ENCODE results near the gene MTUS2.

Gene MTUS2

DNA sequence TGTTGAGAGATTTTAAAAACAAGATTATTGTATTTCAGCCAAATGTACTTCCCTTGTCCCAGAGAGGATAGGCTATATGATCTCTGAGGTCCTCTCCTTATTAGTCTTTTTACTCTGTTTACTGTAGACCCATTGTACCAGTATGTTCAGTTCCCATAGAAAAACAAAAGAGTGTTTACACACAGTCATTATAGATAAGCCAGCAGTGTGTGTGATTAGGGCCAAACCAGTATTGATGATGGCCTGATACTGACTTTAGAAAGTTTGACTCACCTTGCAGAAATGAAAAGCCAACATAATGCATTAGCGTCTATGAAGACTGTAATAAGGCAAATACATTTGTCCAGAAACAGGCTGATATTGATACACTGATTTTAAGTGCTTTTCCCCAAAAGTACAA is 6.2 kb downstream of the MTUS2 start:
- H3K36me3 ChIP-seq (ENCODE audit: insufficient read depth, low read length) = no peaks in the 10 kb centered on the region
- no peaks in the 10 kb centered on the region for H3K4me1 ChIP-seq (ENCODE audit: insufficient read depth, low read length)
- H2AFZ ChIP-seq (ENCODE audit: low read depth, low read length) = no peak overlapping the region
- H3K27me3 ChIP-seq (ENCODE audit: insufficient read depth, low read length) = peaks cover 25% of the 10 kb centered on the region
- no peak overlapping the region for H3K4me3 ChIP-seq (ENCODE audit: low read length)
- no peaks in the 10 kb centered on the region for H3K9me3 ChIP-seq (ENCODE audit: low read length)

DNA sequence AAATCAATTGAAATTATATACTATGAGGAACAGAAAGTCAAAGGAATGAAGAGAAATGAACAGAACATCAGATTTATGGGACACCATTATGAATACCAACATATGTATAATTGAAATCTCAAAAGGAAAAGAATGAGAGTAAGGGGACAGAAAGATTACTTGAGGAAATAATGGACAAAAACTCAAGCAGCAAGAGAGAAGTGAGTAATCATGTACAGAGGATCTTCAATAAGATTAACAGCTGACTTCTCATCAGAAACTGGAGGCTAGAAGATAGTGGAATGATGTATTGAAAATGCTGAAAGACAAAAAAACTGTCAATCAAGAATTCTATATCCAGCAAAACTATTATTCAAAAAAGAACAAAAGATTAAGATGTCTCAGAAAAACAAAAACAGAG is 10.4 kb downstream of the MTUS2 start:
- Histone ChIP-seq H3K9me3 (ENCODE audit: low read length) (no peaks in the 10 kb centered on the region), H3K4me1 (ENCODE audit: insufficient read depth, low read length) (no peaks in the 10 kb centered on the region), H3K36me3 (ENCODE audit: insufficient read depth, low read length) (no peaks in the 10 kb centered on the region), H2AFZ (ENCODE audit: low read depth, low read length) (no peak overlapping the region), H3K4me3 (ENCODE audit: low read length) (no peak overlapping the region), H3K27me3 (ENCODE audit: insufficient read depth, low read length) (no peaks in the 10 kb centered on the region)

DNA sequence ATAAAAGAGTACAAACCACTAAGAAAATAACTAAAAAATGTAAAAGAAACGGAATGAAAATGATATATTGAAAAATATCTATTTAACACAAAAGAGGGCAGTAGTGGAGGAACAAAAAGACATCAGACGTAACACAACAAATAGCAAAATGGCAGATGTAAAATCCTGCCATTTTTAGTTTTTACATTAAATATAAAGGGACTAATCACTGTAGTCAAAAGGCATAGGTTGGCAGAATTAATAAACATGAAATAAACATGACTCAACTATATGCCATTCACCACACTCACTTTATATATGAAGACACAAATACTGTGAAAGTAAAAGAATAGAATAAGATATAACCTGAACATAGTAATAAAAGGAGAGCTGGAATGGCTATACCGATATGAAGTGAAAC is 11.0 kb downstream of the MTUS2 start:
- no peaks in the 10 kb centered on the region for H3K27me3 ChIP-seq (ENCODE audit: insufficient read depth, low read length)
- no peaks in the 10 kb centered on the region for H3K9me3 ChIP-seq (ENCODE audit: low read length)
- no peak overlapping the region for H2AFZ ChIP-seq (ENCODE audit: low read depth, low read length)
- H3K4me1 ChIP-seq (ENCODE audit: insufficient read depth, low read length) = no peaks in the 10 kb centered on the region
- H3K36me3 ChIP-seq (ENCODE audit: insufficient read depth, low read length) = no peaks in the 10 kb centered on the region
- H3K4me3 ChIP-seq (ENCODE audit: low read length) = no peak overlapping the region

GRCh38 chr13:28837111-28837510 is 17.0 kb downstream of the MTUS2 start:
- Histone ChIP-seq H3K4me1 (ENCODE audit: insufficient read depth, low read length) (no peaks in the 10 kb centered on the region), H3K27me3 (ENCODE audit: insufficient read depth, low read length) (no peaks in the 10 kb centered on the region), H2AFZ (ENCODE audit: low read depth, low read length) (no peak overlapping the region), H3K9me3 (ENCODE audit: low read length) (no peaks in the 10 kb centered on the region), H3K36me3 (ENCODE audit: insufficient read depth, low read length) (no peaks in the 10 kb centered on the region), H3K4me3 (ENCODE audit: low read length) (no peak overlapping the region)

GRCh38 chr13:28843639-28844038 is 23.5 kb downstream of the MTUS2 start:
- Histone ChIP-seq H3K36me3 (ENCODE audit: insufficient read depth, low read length) (no peaks in the 10 kb centered on the region), H3K4me1 (ENCODE audit: insufficient read depth, low read length) (no peaks in the 10 kb centered on the region), H3K4me3 (ENCODE audit: low read length) (no peak overlapping the region), H3K27me3 (ENCODE audit: insufficient read depth, low read length) (no peaks in the 10 kb centered on the region), H2AFZ (ENCODE audit: low read depth, low read length) (no peak overlapping the region), H3K9me3 (ENCODE audit: low read length) (no peaks in the 10 kb centered on the region)

DNA sequence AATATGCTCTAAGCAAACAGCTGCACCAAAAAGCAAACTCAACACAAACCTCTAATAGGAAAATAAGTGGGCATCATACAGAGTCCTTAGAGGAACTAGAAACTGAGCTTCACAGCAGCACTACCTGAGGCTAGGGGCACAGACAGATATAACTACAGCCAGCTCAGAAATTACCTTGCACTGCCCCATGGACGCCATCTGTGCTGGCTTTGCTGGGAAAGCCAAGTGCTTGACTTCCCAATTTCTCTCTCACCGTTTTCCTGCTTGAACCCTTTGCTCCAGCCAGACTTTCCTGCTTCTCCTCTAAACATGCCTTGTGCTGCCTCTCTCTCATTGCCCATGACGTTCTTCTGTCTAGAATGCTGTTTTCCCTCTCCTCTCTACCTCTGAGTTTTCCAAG is 29.3 kb downstream of the MTUS2 start:
- no peaks in the 10 kb centered on the region for H3K4me1 ChIP-seq (ENCODE audit: insufficient read depth, low read length)
- H3K4me3 ChIP-seq (ENCODE audit: low read length) = no peak overlapping the region
- no peak overlapping the region for H2AFZ ChIP-seq (ENCODE audit: low read depth, low read length)
- H3K36me3 ChIP-seq (ENCODE audit: insufficient read depth, low read length) = no peaks in the 10 kb centered on the region
- no peaks in the 10 kb centered on the region for H3K9me3 ChIP-seq (ENCODE audit: low read length)
- no peaks in the 10 kb centered on the region for H3K27me3 ChIP-seq (ENCODE audit: insufficient read depth, low read length)

- Histone ChIP-seq H3K36me3 (ENCODE audit: insufficient read depth, low read length) (no peaks in the 10 kb centered on the region), H2AFZ (ENCODE audit: low read depth, low read length) (no peak overlapping the region), H3K4me3 (ENCODE audit: low read length) (no peak overlapping the region), H3K9me3 (ENCODE audit: low read length) (no peaks in the 10 kb centered on the region), H3K4me1 (ENCODE audit: insufficient read depth, low read length) (no peaks in the 10 kb centered on the region), H3K27me3 (ENCODE audit: insufficient read depth, low read length) (no peaks in the 10 kb centered on the region)
Measured at GRCh38 chr13:28850226-28850625, 30.1 kb downstream of the MTUS2 start.

DNA sequence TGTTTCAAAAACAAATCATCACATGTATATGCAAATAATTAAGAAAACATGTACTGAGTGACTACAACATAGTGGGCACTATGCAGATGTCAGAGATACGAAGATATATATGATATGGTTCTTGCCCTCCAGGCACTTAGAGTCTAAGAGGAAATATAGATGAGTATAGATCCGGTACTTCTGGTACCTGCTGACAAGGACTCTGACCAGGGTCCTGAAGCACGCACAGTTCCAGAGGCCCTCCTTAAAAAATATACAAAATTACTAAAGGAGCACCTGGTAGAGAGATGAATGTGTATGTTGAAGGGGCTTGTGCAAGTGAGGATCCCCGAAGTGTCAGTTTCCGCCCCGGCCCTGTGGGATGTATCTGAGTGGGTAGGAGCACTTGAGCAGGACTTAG is 31.3 kb downstream of the MTUS2 start:
- H3K4me3 ChIP-seq (ENCODE audit: low read length) = no peak overlapping the region
- no peaks in the 10 kb centered on the region for H3K36me3 ChIP-seq (ENCODE audit: insufficient read depth, low read length)
- H3K27me3 ChIP-seq (ENCODE audit: insufficient read depth, low read length) = no peaks in the 10 kb centered on the region
- no peaks in the 10 kb centered on the region for H3K4me1 ChIP-seq (ENCODE audit: insufficient read depth, low read length)
- no peak overlapping the region for H2AFZ ChIP-seq (ENCODE audit: low read depth, low read length)
- no peaks in the 10 kb centered on the region for H3K9me3 ChIP-seq (ENCODE audit: low read length)

DNA sequence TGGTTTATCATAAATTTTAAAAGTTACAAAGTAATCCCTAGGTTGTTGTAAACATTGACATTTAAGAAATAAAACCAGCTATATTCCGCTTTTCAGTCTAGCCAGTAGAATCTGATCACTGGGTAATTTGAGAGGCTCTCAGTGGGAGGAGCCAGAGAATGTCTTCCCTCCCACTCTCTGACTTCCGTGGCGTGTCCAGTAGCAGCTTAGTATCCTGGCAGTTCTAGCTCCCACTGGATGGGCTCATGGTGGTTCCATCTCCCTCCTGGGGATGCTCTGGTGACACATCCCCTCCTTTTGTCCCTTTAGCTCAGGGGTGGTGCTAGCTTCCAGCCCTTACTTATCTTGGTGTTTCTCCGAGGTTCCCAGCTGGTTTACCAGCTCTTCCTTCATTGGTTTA is 34.5 kb downstream of the MTUS2 start:
- H3K4me3 ChIP-seq (ENCODE audit: low read length) = no peak overlapping the region
- no peaks in the 10 kb centered on the region for H3K9me3 ChIP-seq (ENCODE audit: low read length)
- peaks cover 5% of the 10 kb centered on the region for H3K27me3 ChIP-seq (ENCODE audit: insufficient read depth, low read length)
- no peak overlapping the region for H2AFZ ChIP-seq (ENCODE audit: low read depth, low read length)
- H3K36me3 ChIP-seq (ENCODE audit: insufficient read depth, low read length) = no peaks in the 10 kb centered on the region
- no peaks in the 10 kb centered on the region for H3K4me1 ChIP-seq (ENCODE audit: insufficient read depth, low read length)

- Histone ChIP-seq H3K27me3 (ENCODE audit: insufficient read depth, low read length) (peaks cover 5% of the 10 kb centered on the region), H3K36me3 (ENCODE audit: insufficient read depth, low read length) (no peaks in the 10 kb centered on the region), H3K4me1 (ENCODE audit: insufficient read depth, low read length) (no peaks in the 10 kb centered on the region), H3K4me3 (ENCODE audit: low read length) (no peak overlapping the region), H3K9me3 (ENCODE audit: low read length) (no peaks in the 10 kb centered on the region), H2AFZ (ENCODE audit: low read depth, low read length) (no peak overlapping the region)
Measured at GRCh38 chr13:28856287-28856686, 36.1 kb downstream of the MTUS2 start.

DNA sequence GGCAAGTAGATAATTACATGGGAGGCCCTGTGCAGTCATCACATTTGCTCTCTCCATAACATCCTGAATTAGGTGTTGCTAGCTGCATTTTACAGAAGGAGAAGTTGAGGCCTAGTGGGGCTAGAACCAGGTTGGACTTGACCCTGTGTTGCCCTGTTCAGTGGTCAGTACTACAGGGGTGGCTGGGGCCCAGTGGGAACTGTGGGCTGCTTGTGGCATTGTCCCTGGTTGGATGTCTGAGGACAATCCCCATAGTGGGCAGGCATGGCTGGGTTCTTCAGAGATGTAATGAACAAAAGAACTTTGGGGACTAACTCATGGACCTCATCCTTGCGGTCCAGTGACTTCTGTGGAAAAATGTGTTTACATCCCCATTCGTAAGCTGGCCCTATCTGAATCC is 38.9 kb downstream of the MTUS2 start:
- Histone ChIP-seq H2AFZ (ENCODE audit: low read depth, low read length) (no peak overlapping the region), H3K9me3 (ENCODE audit: low read length) (no peaks in the 10 kb centered on the region), H3K4me3 (ENCODE audit: low read length) (no peak overlapping the region), H3K4me1 (ENCODE audit: insufficient read depth, low read length) (no peaks in the 10 kb centered on the region), H3K27me3 (ENCODE audit: insufficient read depth, low read length) (peaks cover 5% of the 10 kb centered on the region), H3K36me3 (ENCODE audit: insufficient read depth, low read length) (no peaks in the 10 kb centered on the region)

GRCh38 chr13:28859717-28860116 is 39.6 kb downstream of the MTUS2 start:
- Histone ChIP-seq H3K9me3 (ENCODE audit: low read length) (no peaks in the 10 kb centered on the region), H3K4me1 (ENCODE audit: insufficient read depth, low read length) (no peaks in the 10 kb centered on the region), H3K36me3 (ENCODE audit: insufficient read depth, low read length) (no peaks in the 10 kb centered on the region), H2AFZ (ENCODE audit: low read depth, low read length) (no peak overlapping the region), H3K4me3 (ENCODE audit: low read length) (no peak overlapping the region), H3K27me3 (ENCODE audit: insufficient read depth, low read length) (peaks cover 5% of the 10 kb centered on the region)

DNA sequence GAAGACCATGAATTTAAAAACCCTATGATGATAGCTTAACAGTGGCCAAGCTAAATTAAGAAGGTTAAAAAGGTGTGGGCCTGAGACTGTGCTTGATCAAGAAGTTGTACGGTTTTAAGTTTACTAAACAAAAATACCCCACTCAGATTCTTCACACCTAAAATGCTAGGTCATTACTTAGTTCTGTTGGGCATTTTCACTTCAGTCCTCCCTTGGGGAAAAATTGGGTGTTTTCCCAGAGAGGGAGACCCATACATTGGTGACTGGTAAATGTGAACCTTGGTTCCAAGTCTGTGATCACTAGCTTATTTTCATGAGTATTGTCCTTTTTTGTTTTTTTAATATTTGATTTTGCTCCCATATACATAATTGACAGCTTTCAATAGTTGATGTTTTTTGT is 44.4 kb downstream of the MTUS2 start:
- no peaks in the 10 kb centered on the region for H3K9me3 ChIP-seq (ENCODE audit: low read length)
- no peak overlapping the region for H2AFZ ChIP-seq (ENCODE audit: low read depth, low read length)
- H3K36me3 ChIP-seq (ENCODE audit: insufficient read depth, low read length) = no peaks in the 10 kb centered on the region
- no peak overlapping the region for H3K4me3 ChIP-seq (ENCODE audit: low read length)
- no peaks in the 10 kb centered on the region for H3K27me3 ChIP-seq (ENCODE audit: insufficient read depth, low read length)
- no peaks in the 10 kb centered on the region for H3K4me1 ChIP-seq (ENCODE audit: insufficient read depth, low read length)

DNA sequence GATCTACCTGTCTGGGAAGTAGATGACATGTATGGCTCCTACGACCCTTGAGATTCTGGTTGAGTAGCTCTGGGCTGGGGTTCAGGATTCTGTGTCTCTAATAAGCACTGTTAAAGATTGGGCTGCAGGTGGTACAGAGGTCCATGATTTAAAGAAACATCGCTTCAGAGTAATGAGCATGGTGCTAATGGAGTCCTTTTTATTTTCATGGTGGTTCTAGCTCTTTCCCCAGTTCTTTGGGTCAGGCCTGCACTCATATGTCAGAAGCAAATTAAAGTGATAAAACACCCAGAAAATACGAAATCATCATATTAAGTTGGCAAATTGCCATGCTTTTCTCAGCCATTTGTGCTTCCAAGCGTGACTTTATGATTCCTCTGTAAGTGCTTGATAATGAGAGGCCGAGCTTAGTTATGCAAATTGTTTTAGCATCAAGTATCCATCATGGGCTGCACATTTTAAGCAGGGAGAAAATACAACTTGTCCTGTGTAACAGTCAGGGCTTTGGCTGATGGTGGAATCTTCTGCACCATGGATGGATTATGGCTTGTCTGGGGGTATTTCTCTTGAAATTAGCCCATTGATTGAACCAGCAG is 45.1 kb downstream of the MTUS2 start:
- Histone ChIP-seq H3K36me3 (ENCODE audit: insufficient read depth, low read length) (no peaks in the 10 kb centered on the region), H3K4me3 (ENCODE audit: low read length) (no peak overlapping the region), H3K27me3 (ENCODE audit: insufficient read depth, low read length) (no peaks in the 10 kb centered on the region), H2AFZ (ENCODE audit: low read depth, low read length) (no peak overlapping the region), H3K4me1 (ENCODE audit: insufficient read depth, low read length) (no peaks in the 10 kb centered on the region), H3K9me3 (ENCODE audit: low read length) (no peaks in the 10 kb centered on the region)

Measured in neuron (in vitro differentiated cells).